ENCODE results near the gene AGBL4.

Gene AGBL4

GRCh38 chr1:48923116-48923515 is 1100.6 kb downstream of the AGBL4 start:
- Histone ChIP-seq H3K27ac (no peak overlapping the region), H3K27me3 (no peaks in the 10 kb centered on the region), H3K4me1 (peaks cover 20% of the 10 kb centered on the region), H4K20me1 (no peaks in the 10 kb centered on the region), H3K4me2 (peak overlapping the region; percentile 58), H3K36me3 (no peaks in the 10 kb centered on the region), H3K9me3 (peaks cover 10% of the 10 kb centered on the region; the same call in 1 of the 2 replicates), H3K9ac (no peak overlapping the region), H3K4me3 (no peak overlapping the region)
- TF ChIP-seq Cebpa-rat (IDR thresholded peaks at IDR 0.05), result no peak

- H3K4me2 ChIP-seq, result no peak overlapping the region
- no peak for TF ChIP-seq Cebpa-rat (IDR thresholded peaks at IDR 0.05)
- no peaks in the 10 kb centered on the region for H3K9me3 ChIP-seq
- no peak overlapping the region for H3K27ac ChIP-seq
- H4K20me1 ChIP-seq, result no peaks in the 10 kb centered on the region
- H3K4me1 ChIP-seq, result peaks cover 40% of the 10 kb centered on the region
- H3K27me3 ChIP-seq, result no peaks in the 10 kb centered on the region
- H3K9ac ChIP-seq, result no peak overlapping the region
- H3K4me3 ChIP-seq, result no peak overlapping the region
- no peaks in the 10 kb centered on the region for H3K36me3 ChIP-seq
Observed at GRCh38 chr1:48920851-48921250, 1102.9 kb downstream of the AGBL4 start.

- Histone ChIP-seq H3K4me3 (no peak overlapping the region), H3K27ac (no peak overlapping the region), H3K9ac (no peak overlapping the region), H3K27me3 (no peaks in the 10 kb centered on the region), H3K36me3 (no peaks in the 10 kb centered on the region), H3K9me3 (no peaks in the 10 kb centered on the region), H3K4me2 (peak overlapping the region; percentile 45; the same call in 1 of the 2 replicates), H4K20me1 (no peaks in the 10 kb centered on the region), H3K4me1 (peaks cover 30% of the 10 kb centered on the region)
- TF ChIP-seq Cebpa-rat (IDR thresholded peaks at IDR 0.05), result no peak
Observed at GRCh38 chr1:48917901-48918603, 1105.7 kb downstream of the AGBL4 start.

- Histone ChIP-seq H4K20me1 (no peaks in the 10 kb centered on the region), H3K4me3 (no peak overlapping the region), H3K4me2 (no peak overlapping the region), H3K9ac (no peak overlapping the region), H3K27me3 (no peaks in the 10 kb centered on the region), H3K4me1 (peaks cover 28% of the 10 kb centered on the region), H3K27ac (no peak overlapping the region), H3K9me3 (no peaks in the 10 kb centered on the region), H3K36me3 (no peaks in the 10 kb centered on the region)
- TF ChIP-seq Cebpa-rat (IDR thresholded peaks at IDR 0.05), result no peak
Observed at GRCh38 chr1:48917070-48917454, 1106.7 kb downstream of the AGBL4 start.

GRCh38 chr1:48916130-48917069 is 1107.4 kb downstream of the AGBL4 start:
- H3K4me3 ChIP-seq, result no peak overlapping the region
- no peaks in the 10 kb centered on the region for H3K27me3 ChIP-seq
- no peaks in the 10 kb centered on the region for H4K20me1 ChIP-seq
- H3K4me1 ChIP-seq, result peaks cover 28% of the 10 kb centered on the region
- no peaks in the 10 kb centered on the region for H3K36me3 ChIP-seq
- TF ChIP-seq Cebpa-rat (IDR thresholded peaks at IDR 0.05), result no peak
- H3K9ac ChIP-seq, result 0 out of 2 replicates have a peak overlapping the region, but pooled peaks have one; percentile 40
- peak overlapping the region; percentile 66 for H3K27ac ChIP-seq
- H3K9me3 ChIP-seq, result no peaks in the 10 kb centered on the region
- peak overlapping the region; percentile 62 for H3K4me2 ChIP-seq

GRCh38 chr1:48908606-48909005 is 1115.1 kb downstream of the AGBL4 start:
- Histone ChIP-seq H3K9me3 (no peaks in the 10 kb centered on the region), H3K4me2 (peak overlapping the region; percentile 51), H3K27ac (no peak overlapping the region), H4K20me1 (no peaks in the 10 kb centered on the region), H3K9ac (no peak overlapping the region), H3K36me3 (no peaks in the 10 kb centered on the region), H3K4me3 (no peak overlapping the region), H3K4me1 (peaks cover 51% of the 10 kb centered on the region), H3K27me3 (no peaks in the 10 kb centered on the region)
- TF ChIP-seq Cebpa-rat (IDR thresholded peaks at IDR 0.05), result no peak

- H3K36me3 ChIP-seq, result no peaks in the 10 kb centered on the region
- H3K27me3 ChIP-seq, result no peaks in the 10 kb centered on the region
- no peak overlapping the region for H3K4me3 ChIP-seq
- no peak overlapping the region for H3K27ac ChIP-seq
- peaks cover 51% of the 10 kb centered on the region for H3K4me1 ChIP-seq
- H3K4me2 ChIP-seq, result peak overlapping the region; percentile 59
- no peak for TF ChIP-seq Cebpa-rat (IDR thresholded peaks at IDR 0.05)
- no peaks in the 10 kb centered on the region for H4K20me1 ChIP-seq
- 0 out of 2 replicates have a peak, but pooled peaks cover 3% of the 10 kb centered on the region for H3K9me3 ChIP-seq
- no peak overlapping the region for H3K9ac ChIP-seq
Observed at GRCh38 chr1:48906729-48907128, 1117.0 kb downstream of the AGBL4 start.

- H3K9ac ChIP-seq, result no peak overlapping the region
- H3K4me2 ChIP-seq, result peak overlapping the region; percentile 59
- no peaks in the 10 kb centered on the region for H3K27me3 ChIP-seq
- H3K36me3 ChIP-seq, result no peaks in the 10 kb centered on the region
- peak overlapping the region; percentile 12; the same call in 1 of the 2 replicates for H3K27ac ChIP-seq
- 0 out of 2 replicates have a peak, but pooled peaks cover 3% of the 10 kb centered on the region for H3K9me3 ChIP-seq
- H4K20me1 ChIP-seq, result no peaks in the 10 kb centered on the region
- TF ChIP-seq Cebpa-rat (IDR thresholded peaks at IDR 0.05), result no peak
- peaks cover 51% of the 10 kb centered on the region for H3K4me1 ChIP-seq
- H3K4me3 ChIP-seq, result no peak overlapping the region
Observed at GRCh38 chr1:48906164-48906563, 1117.6 kb downstream of the AGBL4 start.

GRCh38 chr1:48903291-48903690 is 1120.5 kb downstream of the AGBL4 start:
- H3K4me3 ChIP-seq, result no peak overlapping the region
- H3K36me3 ChIP-seq, result no peaks in the 10 kb centered on the region
- H3K9ac ChIP-seq, result no peak overlapping the region
- no peak overlapping the region for H3K27ac ChIP-seq
- H3K4me2 ChIP-seq, result no peak overlapping the region
- H3K4me1 ChIP-seq, result peaks cover 30% of the 10 kb centered on the region
- peaks cover 7% of the 10 kb centered on the region for H3K9me3 ChIP-seq
- H3K27me3 ChIP-seq, result no peaks in the 10 kb centered on the region
- no peaks in the 10 kb centered on the region for H4K20me1 ChIP-seq
- TF ChIP-seq Cebpa-rat (IDR thresholded peaks at IDR 0.05), result no peak

GRCh38 chr1:48898894-48899293 is 1124.9 kb downstream of the AGBL4 start:
- TF ChIP-seq Cebpa-rat (IDR thresholded peaks at IDR 0.05), result no peak
- Histone ChIP-seq H3K4me3 (no peak overlapping the region), H3K9me3 (peaks cover 7% of the 10 kb centered on the region), H3K4me1 (no peaks in the 10 kb centered on the region), H3K27ac (no peak overlapping the region), H3K9ac (no peak overlapping the region), H4K20me1 (no peaks in the 10 kb centered on the region), H3K4me2 (no peak overlapping the region), H3K27me3 (no peaks in the 10 kb centered on the region), H3K36me3 (no peaks in the 10 kb centered on the region)

All from BLaER1 (cell line).